ENCODE data around the gene PASD1.

PASD1 gene

GRCh38 chrX:151715752-151716151 lies 152.3 kb downstream of the PASD1 start, which contains the start of gene FATE1:
FATE1 (plus strand) TSS chrX:151716035; CDS start chrX:151716120, 85 bp downstream.
- Mint-ChIP-seq H3K9me3 (no peaks in the 10 kb centered on the region), H3K36me3 (no peaks in the 10 kb centered on the region), H3K4me1 (no peaks in the 10 kb centered on the region), H3K27me3 (peaks cover 4% of the 10 kb centered on the region), H3K27ac (no peak within 1 kb of the TSS), H3K4me3 (no peak within 1 kb of the TSS)
- ATAC-seq (ENCODE audit: low read depth) (no peak), DNase-seq (ENCODE audit: low spot score in 2 of 2) (no peak)

- peaks cover 4% of the 10 kb centered on the region for H3K27me3 Mint-ChIP-seq
- H3K4me3 Mint-ChIP-seq = no peak overlapping the region
- no peaks in the 10 kb centered on the region for H3K36me3 Mint-ChIP-seq
- no peak for DNase-seq (ENCODE audit: low spot score in 2 of 2)
- no peak for ATAC-seq (ENCODE audit: low read depth)
- no peaks in the 10 kb centered on the region for H3K9me3 Mint-ChIP-seq
- H3K4me1 Mint-ChIP-seq = no peaks in the 10 kb centered on the region
- H3K27ac Mint-ChIP-seq = no peak overlapping the region
These were observed 158.9 kb downstream of the PASD1 start for GRCh38 chrX:151722241-151722846.

GRCh38 chrX:151723156-151723760 lies 159.8 kb downstream of the PASD1 start:
- Mint-ChIP-seq H3K36me3 (no peaks in the 10 kb centered on the region), H3K27ac (no peak overlapping the region), H3K9me3 (no peaks in the 10 kb centered on the region), H3K27me3 (peaks cover 3% of the 10 kb centered on the region), H3K4me3 (no peak overlapping the region), H3K4me1 (no peaks in the 10 kb centered on the region)
- ATAC-seq (ENCODE audit: low read depth) (no peak), DNase-seq (ENCODE audit: low spot score in 2 of 2) (no peak)

GRCh38 chrX:151724563-151725337 lies 161.3 kb downstream of the PASD1 start:
- H3K27me3 Mint-ChIP-seq = peaks cover 3% of the 10 kb centered on the region
- H3K27ac Mint-ChIP-seq = no peak overlapping the region
- no peaks in the 10 kb centered on the region for H3K9me3 Mint-ChIP-seq
- DNase-seq (ENCODE audit: low spot score in 2 of 2) = no peak
- no peaks in the 10 kb centered on the region for H3K4me1 Mint-ChIP-seq
- H3K36me3 Mint-ChIP-seq = no peaks in the 10 kb centered on the region
- ATAC-seq (ENCODE audit: low read depth) = no peak
- no peak overlapping the region for H3K4me3 Mint-ChIP-seq

- DNase-seq (ENCODE audit: low spot score in 2 of 2) (no peak), ATAC-seq (ENCODE audit: low read depth) (no peak)
- no peak overlapping the region for H3K27ac Mint-ChIP-seq
- H3K4me1 Mint-ChIP-seq = no peaks in the 10 kb centered on the region
- peaks cover 3% of the 10 kb centered on the region for H3K27me3 Mint-ChIP-seq
- no peaks in the 10 kb centered on the region for H3K36me3 Mint-ChIP-seq
- no peaks in the 10 kb centered on the region for H3K9me3 Mint-ChIP-seq
- H3K4me3 Mint-ChIP-seq = no peak overlapping the region
These were observed 161.8 kb downstream of the PASD1 start for GRCh38 chrX:151725338-151725614.
